K562 (cell line): ENCODE measurements around the gene SOAT1. TPM values are rescaled to one million over a fixed set of nuclear protein-coding genes. Genes with fewer than 3 reads are reported as not detected.

Source experiments
- ATAC-seq: fragments of 200-7000 bp; cut with Tn5 transposase; 3 replicates; pipeline ENCODE4 v1.9.1; 2020; ENCODE audit warnings: moderate library complexity
- BruUV-seq: library from RNA; stranded (reverse); fragments of 400-500 nt; replicated peaks from 2 replicates; lab custom pipeline; 2021; lab: Mats Ljungman, UMichigan
- CTCF ChIA-PET: fragments of 300-600 bp; formaldehyde crosslinking; extraction: SDS; loops from one replicate; lab custom pipeline; 2021; ENCODE audit warnings: low intra/inter-chr PET ratio; lab: Yijun Ruan, JAX
- POLR2A ChIA-PET: fragments of 300-600, 350-650 bp; sonication (Branson Sonifier 250); formaldehyde crosslinking; extraction: SDS; loops from one replicate; lab custom pipeline; 2021; ENCODE audit warnings: antibody characterized with exemption, inconsistent platforms; lab: Yijun Ruan, JAX
- DNase-seq, 4 experiments: peaks; one replicate each; pipeline versions ENCODE4 v3.0.0 to v3.0.0-alpha.2; 2011 to 2018; ENCODE audit warnings: low spot score in 3 of 4, mixed read lengths in 3 of 4; ENCODE audit errors: extremely low read depth in 1 of 4
- FAIRE-seq: peaks from 2 replicates; lab custom pipeline; 2011; peaks lifted over from hg19 to GRCh38; lab: Jason Lieb, UNC
- H2AFZ ChIP-seq: 2 replicates; pipeline ENCODE4 v1.6.0; 2011; ENCODE audit warnings: low read depth, low read length, control low read depth, inconsistent platforms
- H3K27ac ChIP-seq: fragments of 200-600 bp; 3 replicates; pipeline ENCODE4 v1.8.0; 2011; ENCODE audit warnings: low read depth, mild to moderate bottlenecking, control low read depth, inconsistent platforms, low read length, moderate library complexity, mixed read lengths; ENCODE audit errors: extremely low read depth
- H3K27me3 ChIP-seq, 2 experiments: fragments of 300-600 bp in 1 of 2; 2 replicates in 1 of 2; 3 replicates in 1 of 2; pipeline versions ENCODE4 v1.6.0 to v1.8.0; 2011; ENCODE audit warnings: inconsistent platforms in 2 of 2, low read length in 2 of 2, mild to moderate bottlenecking in 1 of 2, mixed read lengths in 1 of 2, moderate library complexity in 1 of 2; ENCODE audit not compliant: control insufficient read depth in 2 of 2, insufficient read depth in 2 of 2
- H3K36me3 ChIP-seq: fragments of 300-600 bp; 3 replicates; pipeline ENCODE4 v1.8.0; 2011; ENCODE audit warnings: mild to moderate bottlenecking, low read length, inconsistent platforms; ENCODE audit not compliant: control insufficient read depth, insufficient read depth
- H3K4me1 ChIP-seq, 2 experiments: fragments of 200-600 bp in 1 of 2; replicated peaks in 1 of 2; 2 replicates in 1 of 2; 3 replicates in 1 of 2; pipeline versions ENCODE4 v1.5.1 to v1.8.0; 2011; ENCODE audit warnings: inconsistent platforms in 2 of 2, low read length in 2 of 2, mild to moderate bottlenecking in 1 of 2, mixed read lengths in 1 of 2, moderate library complexity in 1 of 2; ENCODE audit not compliant: control insufficient read depth in 2 of 2, insufficient read depth in 2 of 2
- H3K4me2 ChIP-seq: 2 replicates; pipeline ENCODE4 v1.6.1; 2011; ENCODE audit warnings: low read length, control low read depth, inconsistent platforms, mixed read lengths; ENCODE audit not compliant: insufficient read depth
- H3K4me3 ChIP-seq: fragments of 200-600 bp; sonication (generic), shearing (Covaris generic); 2 replicates; pipeline ENCODE4 v1.5.1; 2016; ENCODE audit warnings: control low read depth, inconsistent platforms
- H3K79me2 ChIP-seq: fragments of 200-600 bp; 3 replicates; pipeline ENCODE4 v1.8.0; 2011; ENCODE audit warnings: low read length, inconsistent platforms; ENCODE audit not compliant: control insufficient read depth, insufficient read depth
- H3K9ac ChIP-seq, 2 experiments: 2 replicates each; pipeline versions ENCODE4 v1.6.0 to v1.6.1; 2011; ENCODE audit warnings: low read depth in 2 of 2, low read length in 2 of 2, control low read depth in 1 of 2, inconsistent platforms in 1 of 2, mild to moderate bottlenecking in 1 of 2, mixed read lengths in 1 of 2; ENCODE audit not compliant: insufficient read depth in 1 of 2
- H3K9me1 ChIP-seq: one replicate; pipeline ENCODE4 v1.6.0; 2011; ENCODE audit warnings: inconsistent platforms, mild to moderate bottlenecking, low read length, moderate library complexity; ENCODE audit not compliant: control insufficient read depth, insufficient read depth
- H3K9me3 ChIP-seq: replicated peaks from 2 replicates; pipeline ENCODE4 v1.5.1; 2011; ENCODE audit warnings: low read depth, low read length, inconsistent platforms; ENCODE audit not compliant: control insufficient read depth, insufficient read depth
- H4K20me1 ChIP-seq: replicated peaks from 2 replicates; pipeline ENCODE4 v1.6.1; 2011; ENCODE audit warnings: low read length, inconsistent platforms, mixed read lengths; ENCODE audit not compliant: control insufficient read depth, insufficient read depth
- NCOA6 ChIP-seq: fragments of 450-650 bp; IDR thresholded peaks from 2 replicates; pipeline ENCODE4 v1.6.1; 2017; ENCODE audit warnings: mild to moderate bottlenecking
- NEUROD1 ChIP-seq: fragments of 150-350 bp; IDR thresholded peaks from 2 replicates; pipeline ENCODE4 v1.6.1; 2014; ENCODE audit warnings: borderline replicate concordance, low read length, low read depth; ENCODE audit not compliant: partially characterized antibody
- WGBS: fragments of 100-300 bp; shearing (Covaris generic); methylation state at CpG from one replicate; pipeline ENCODE4 v1.1.6; 2016; ENCODE audit warnings: low coverage, mixed read lengths; ENCODE audit not compliant: insufficient coverage; ENCODE audit errors: missing lambda C conversion rate; 5-methylcytosine and 5-hydroxymethylcytosine counted together
- in situ Hi-C: fragments of 300-500 bp; cut with MboI; formaldehyde crosslinking; loops from 4 replicates; pipeline ENCODE4 v1.15.0; 2018; ENCODE audit warnings: inconsistent platforms, mixed read lengths
- intact Hi-C: fragments of 100-400 bp; cut with micrococcal nuclease; formaldehyde crosslinking; loops from 2 replicates; pipeline ENCODE4 v1.14.2; 2022
- polyA plus RNA-seq, 8 experiments: library from polyadenylated mRNA; depleted of rRNA in 4 of 8; stranded (reverse) in 5 of 8; unstranded in 3 of 8; fragments of >200 nt; fragmentation: Nextera tagmentation in 2 of 8; fragmentation: Illumina TruSeq in 1 of 8; extraction: Ambion mirVana in 2 of 8; extraction: Trizol in 1 of 8; gene quantifications; 2 replicates each; pipeline versions ENCODE4 v1.2.1 to v1.2.3, GENCODE V29; 2011 to 2014; ENCODE audit warnings: inconsistent platforms in 1 of 8, missing spikeins in 1 of 8
- total RNA-seq, 7 experiments: library from RNA; depleted of rRNA in 6 of 7; stranded (reverse); fragments of >200 nt in 6 of 7; fragmentation: Illumina TruSeq in 2 of 7; extraction: Trizol in 2 of 7; gene quantifications; 2 replicates each; pipeline versions ENCODE4 v1.2.1 to v1.2.3, GENCODE V29; 2011 to 2021; ENCODE audit warnings: low replicate concordance in 1 of 7
- TF ChIP-seq, protein P1 (sequence below): fragments of 450-650 bp; IDR thresholded peaks from 2 replicates; pipeline ENCODE4 v1.7.1; 2018; ENCODE audit warnings: mild to moderate bottlenecking, low read depth; ENCODE audit not compliant: partially characterized antibody
- TF ChIP-seq, protein P2 (sequence below): sonication (generic); formaldehyde crosslinking; IDR thresholded peaks from 2 replicates; pipeline ENCODE4 v1.8.0; 2022; ENCODE audit warnings: mild to moderate bottlenecking, missing genetic modification reagents

The SOAT1 gene
- total and polyA plus RNA-seq, 9 of the 15 experiments (the other 6 are each of a cell fraction or from before 2014, with no cell fraction given) = 5.5 to 29.1 (median 17.3) TPM

GRCh38 chr1:179323436-179323835, 29.8 kb downstream of the SOAT1 start:
- Histone ChIP-seq H3K4me2 (no peak overlapping the region), H3K9me3 (no peaks in the 10 kb centered on the region), H2AFZ (no peak overlapping the region), H3K27me3 (no peaks in the 10 kb centered on the region), H3K9ac (no peak overlapping the region), H3K9me1 (no peaks in the 10 kb centered on the region), H3K4me3 (no peak overlapping the region), H4K20me1 (no peaks in the 10 kb centered on the region), H3K4me1 (no peaks in the 10 kb centered on the region), H3K79me2 (no peaks in the 10 kb centered on the region), H3K36me3 (no peaks in the 10 kb centered on the region), H3K27ac (no peak overlapping the region)
- POLR2A ChIA-PET = no interaction called here
- in situ Hi-C loops (no loop called here), intact Hi-C loops (no loop called here)
- DNase-seq (no peak), ATAC-seq (no peak), FAIRE-seq (no peak)
- CTCF ChIA-PET = no interaction called here
- TF ChIP-seq NCOA6 (no peak), NEUROD1 (no peak)
- TF ChIP-seq, protein P1, sequence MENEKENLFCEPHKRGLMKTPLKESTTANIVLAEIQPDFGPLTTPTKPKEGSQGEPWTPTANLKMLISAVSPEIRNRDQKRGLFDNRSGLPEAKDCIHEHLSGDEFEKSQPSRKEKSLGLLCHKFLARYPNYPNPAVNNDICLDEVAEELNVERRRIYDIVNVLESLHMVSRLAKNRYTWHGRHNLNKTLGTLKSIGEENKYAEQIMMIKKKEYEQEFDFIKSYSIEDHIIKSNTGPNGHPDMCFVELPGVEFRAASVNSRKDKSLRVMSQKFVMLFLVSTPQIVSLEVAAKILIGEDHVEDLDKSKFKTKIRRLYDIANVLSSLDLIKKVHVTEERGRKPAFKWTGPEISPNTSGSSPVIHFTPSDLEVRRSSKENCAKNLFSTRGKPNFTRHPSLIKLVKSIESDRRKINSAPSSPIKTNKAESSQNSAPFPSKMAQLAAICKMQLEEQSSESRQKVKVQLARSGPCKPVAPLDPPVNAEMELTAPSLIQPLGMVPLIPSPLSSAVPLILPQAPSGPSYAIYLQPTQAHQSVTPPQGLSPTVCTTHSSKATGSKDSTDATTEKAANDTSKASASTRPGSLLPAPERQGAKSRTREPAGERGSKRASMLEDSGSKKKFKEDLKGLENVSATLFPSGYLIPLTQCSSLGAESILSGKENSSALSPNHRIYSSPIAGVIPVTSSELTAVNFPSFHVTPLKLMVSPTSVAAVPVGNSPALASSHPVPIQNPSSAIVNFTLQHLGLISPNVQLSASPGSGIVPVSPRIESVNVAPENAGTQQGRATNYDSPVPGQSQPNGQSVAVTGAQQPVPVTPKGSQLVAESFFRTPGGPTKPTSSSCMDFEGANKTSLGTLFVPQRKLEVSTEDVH = no peak
- TF ChIP-seq, protein P2, sequence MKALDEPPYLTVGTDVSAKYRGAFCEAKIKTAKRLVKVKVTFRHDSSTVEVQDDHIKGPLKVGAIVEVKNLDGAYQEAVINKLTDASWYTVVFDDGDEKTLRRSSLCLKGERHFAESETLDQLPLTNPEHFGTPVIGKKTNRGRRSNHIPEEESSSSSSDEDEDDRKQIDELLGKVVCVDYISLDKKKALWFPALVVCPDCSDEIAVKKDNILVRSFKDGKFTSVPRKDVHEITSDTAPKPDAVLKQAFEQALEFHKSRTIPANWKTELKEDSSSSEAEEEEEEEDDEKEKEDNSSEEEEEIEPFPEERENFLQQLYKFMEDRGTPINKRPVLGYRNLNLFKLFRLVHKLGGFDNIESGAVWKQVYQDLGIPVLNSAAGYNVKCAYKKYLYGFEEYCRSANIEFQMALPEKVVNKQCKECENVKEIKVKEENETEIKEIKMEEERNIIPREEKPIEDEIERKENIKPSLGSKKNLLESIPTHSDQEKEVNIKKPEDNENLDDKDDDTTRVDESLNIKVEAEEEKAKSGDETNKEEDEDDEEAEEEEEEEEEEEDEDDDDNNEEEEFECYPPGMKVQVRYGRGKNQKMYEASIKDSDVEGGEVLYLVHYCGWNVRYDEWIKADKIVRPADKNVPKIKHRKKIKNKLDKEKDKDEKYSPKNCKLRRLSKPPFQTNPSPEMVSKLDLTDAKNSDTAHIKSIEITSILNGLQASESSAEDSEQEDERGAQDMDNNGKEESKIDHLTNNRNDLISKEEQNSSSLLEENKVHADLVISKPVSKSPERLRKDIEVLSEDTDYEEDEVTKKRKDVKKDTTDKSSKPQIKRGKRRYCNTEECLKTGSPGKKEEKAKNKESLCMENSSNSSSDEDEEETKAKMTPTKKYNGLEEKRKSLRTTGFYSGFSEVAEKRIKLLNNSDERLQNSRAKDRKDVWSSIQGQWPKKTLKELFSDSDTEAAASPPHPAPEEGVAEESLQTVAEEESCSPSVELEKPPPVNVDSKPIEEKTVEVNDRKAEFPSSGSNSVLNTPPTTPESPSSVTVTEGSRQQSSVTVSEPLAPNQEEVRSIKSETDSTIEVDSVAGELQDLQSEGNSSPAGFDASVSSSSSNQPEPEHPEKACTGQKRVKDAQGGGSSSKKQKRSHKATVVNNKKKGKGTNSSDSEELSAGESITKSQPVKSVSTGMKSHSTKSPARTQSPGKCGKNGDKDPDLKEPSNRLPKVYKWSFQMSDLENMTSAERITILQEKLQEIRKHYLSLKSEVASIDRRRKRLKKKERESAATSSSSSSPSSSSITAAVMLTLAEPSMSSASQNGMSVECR (CRISPR knock-in tag) = no peak
- no TSS peak for BruUV-seq
- 59% methylated on average over 4 of the region's 4 CpGs for WGBS
